ENCODE results near the gene PITPNC1.
"Not testable (repeated sequence)": the region's sequence is repeated elsewhere in the genome, so short reads cannot be mapped to it uniquely, and the experiment has no call there.

Gene PITPNC1

GRCh38 chr17:67401598-67402504 lies 24.8 kb downstream of the PITPNC1 start:
- no peak for DNase-seq

GRCh38 chr17:67403065-67403464 lies 26.0 kb downstream of the PITPNC1 start:
- no peak for DNase-seq

GRCh38 chr17:67403483-67403882 lies 26.4 kb downstream of the PITPNC1 start:
- DNase-seq = no peak

GRCh38 chr17:67408455-67408830 lies 31.4 kb downstream of the PITPNC1 start:
- DNase-seq = not testable (repeated sequence)

GRCh38 chr17:67411397-67411796 lies 34.3 kb downstream of the PITPNC1 start:
- no peak for DNase-seq

GRCh38 chr17:67412032-67412431 lies 35.0 kb downstream of the PITPNC1 start:
- no peak for DNase-seq

- DNase-seq = no peak
Observed at GRCh38 chr17:67412941-67413340, 35.9 kb downstream of the PITPNC1 start.

- no peak for DNase-seq
Observed at GRCh38 chr17:67413388-67413787, 36.3 kb downstream of the PITPNC1 start.

- DNase-seq = no peak
Observed at GRCh38 chr17:67414130-67414529, 37.0 kb downstream of the PITPNC1 start.

- DNase-seq = no peak
Observed at GRCh38 chr17:67414559-67414958, 37.5 kb downstream of the PITPNC1 start.

GRCh38 chr17:67415291-67415690 lies 38.2 kb downstream of the PITPNC1 start:
- DNase-seq = no peak

GRCh38 chr17:67417507-67417906 lies 40.4 kb downstream of the PITPNC1 start:
- no peak for DNase-seq

- no peak for DNase-seq
Observed at GRCh38 chr17:67420994-67421393, 43.9 kb downstream of the PITPNC1 start.

- no peak for DNase-seq
Observed at GRCh38 chr17:67421869-67422273, 44.8 kb downstream of the PITPNC1 start.

GRCh38 chr17:67422296-67422695 lies 45.2 kb downstream of the PITPNC1 start:
- not testable (repeated sequence) for DNase-seq

GRCh38 chr17:67422897-67423296 lies 45.8 kb downstream of the PITPNC1 start:
- no peak for DNase-seq

GRCh38 chr17:67425571-67426160 lies 48.6 kb downstream of the PITPNC1 start:
- DNase-seq = no peak

- no peak for DNase-seq
Observed at GRCh38 chr17:67427424-67427823, 50.3 kb downstream of the PITPNC1 start.

GRCh38 chr17:67430515-67430914 lies 53.4 kb downstream of the PITPNC1 start:
- not testable (repeated sequence) for DNase-seq

- no peak for DNase-seq
Observed at GRCh38 chr17:67431249-67432015, 54.4 kb downstream of the PITPNC1 start.

- DNase-seq = no peak
Observed at GRCh38 chr17:67433248-67433924, 56.3 kb downstream of the PITPNC1 start.

- DNase-seq = no peak
Observed at GRCh38 chr17:67434061-67434525, 57.0 kb downstream of the PITPNC1 start.

- no peak for DNase-seq
Observed at GRCh38 chr17:67435122-67435521, 58.0 kb downstream of the PITPNC1 start.

Measured in NCI-H1105 treated with DMSO at 0.1 percent for 48 hours (cell line).